Femur (tissue), 1 donor: ENCODE measurements around the gene NDUFB7.

ENCODE experiments used
- DNase-seq: peaks from one replicate; pipeline ENCODE4 v3.0.0-alpha.2; 2017

Gene NDUFB7

GRCh38 chr19:14519860-14520407 lies 51.9 kb downstream of the NDUFB7 start:
- DNase-seq = no peak

- DNase-seq = no peak
Observed at GRCh38 chr19:14519245-14519859, 52.5 kb downstream of the NDUFB7 start.

- DNase-seq = peak; percentile 89
Observed at GRCh38 chr19:14517840-14518505, 53.9 kb downstream of the NDUFB7 start, which contains the start of gene DNAJB1. TSS of gene DNAJB1 (minus strand) at chr19:14518397. CDS start at chr19:14518349, 48 bp downstream.

- no peak for DNase-seq
Observed at GRCh38 chr19:14517446-14517839, 54.4 kb downstream of the NDUFB7 start.

- no peak for DNase-seq
Observed at GRCh38 chr19:14516746-14517438, 55.0 kb downstream of the NDUFB7 start.
